C4-2B (cell line): ENCODE data around the gene GRIA1.

ENCODE experiments used
- CTCF ChIP-seq: fragments of 450-650 bp; conservative IDR thresholded peaks from 2 replicates; pipeline ENCODE4 v1.5.1; 2017; ENCODE audit warnings: mild to moderate bottlenecking
- ZFX ChIP-seq: fragments of 450-650 bp; IDR thresholded peaks from 2 replicates; pipeline ENCODE4 v1.6.1; 2017

- TF ChIP-seq CTCF (no peak), ZFX (no peak)
Observed at GRCh38 chr5:153476767-153477166, 13.7 kb upstream of the GRIA1 start.
